Heart left ventricle (tissue), 13 donors: Measurements from ENCODE around the gene NOP56.

Experiments used
- POLR2A ChIP-seq, 2 donors: fragments of 450-650 bp; IDR thresholded peaks; one replicate each; pipeline ENCODE4 v1.6.1; 2017; ENCODE audit warnings: antibody characterized with exemption in 2 of 2, mild to moderate bottlenecking in 2 of 2, moderate library complexity in 2 of 2
- TF ChIP-seq, protein P1 (sequence below), 12 donors: fragments of 200-600 bp; sonication (generic) in 4 of 12; IDR thresholded peaks; one replicate each; pipeline versions ENCODE4 v1.5.0 to v1.8.0; 2018 to 2022; ENCODE audit warnings: antibody characterized with exemption in 12 of 12, mild to moderate bottlenecking in 5 of 12
- donor health status: ischemic (EF 13 %, LVEDD 7.1; RV severe dilation, severe dysfunction).
- donor health status: DM: no; HTN: yes; CAD: no.
- donor health status: DM: no; HTN: no; CAD: no.
- donor health status: ischemic (EF 25% LVEDD 6.9; RV normal size, moderate dysfunction).
- donor health status: ischemic (EF 25% LVEDD 5.7; RV mildly dilated, moderate dysfunction).
- donor health status: ischemic (EF 35%, LVEDD 5.7; RV mildly dilated, moderate dysfunction).
- donor health status: nonischemic (EF 11% LVEDD 7.7; RV severe dilation, severe dysfunction).
- donor health status: DM: yes; HTN: yes; CAD: no.
- donor health status: PGD.
- donor health status: ischemic (EF 29% LVEDD 5.4; RV normal size, mild dysfunction).
- donor health status: nonischemic (EF 23%, LVEDD 6.1; RV moderate dilation, normal function).

DNA sequence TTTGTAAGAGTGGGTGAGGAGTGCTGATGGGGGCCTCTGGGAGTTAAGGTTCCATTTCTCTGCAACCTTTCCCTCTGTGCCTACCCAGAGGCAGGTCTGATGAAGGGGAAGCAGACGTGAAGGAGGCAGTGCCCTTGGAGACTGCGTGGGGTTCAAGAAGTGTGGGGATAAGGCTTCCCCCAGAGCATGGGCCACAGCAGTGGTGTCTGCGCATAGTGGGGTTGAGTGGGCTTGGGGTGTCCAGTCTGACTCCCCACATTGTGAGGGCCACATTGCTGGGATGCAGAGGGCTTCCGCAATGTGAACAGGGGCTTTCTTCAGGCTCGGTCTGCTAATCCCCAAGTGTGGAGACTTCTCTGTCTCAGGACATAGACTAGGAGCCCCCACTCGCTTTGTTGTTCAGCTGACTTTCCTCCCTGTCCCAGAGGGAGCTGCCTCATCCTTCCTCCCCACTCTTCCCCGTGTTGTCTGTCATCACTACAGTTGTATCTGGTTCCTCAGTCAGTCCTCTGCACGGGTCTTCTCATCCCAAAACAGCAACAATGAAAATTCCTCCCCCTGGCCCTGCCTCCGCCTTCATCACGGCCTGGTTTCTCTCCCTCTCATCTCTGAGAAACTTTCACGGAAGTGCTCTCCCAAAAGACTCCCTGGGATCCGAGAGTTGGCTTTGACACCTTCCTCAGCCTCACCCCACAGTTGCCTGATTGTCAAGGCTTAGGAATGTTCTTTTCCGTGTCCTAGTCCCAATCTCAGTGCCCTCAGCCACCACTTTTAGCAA, 43.0 kb downstream of the NOP56 start:
- TF ChIP-seq POLR2A (IDR thresholded peaks at IDR 0.05): no peak
- TF ChIP-seq, protein P1, sequence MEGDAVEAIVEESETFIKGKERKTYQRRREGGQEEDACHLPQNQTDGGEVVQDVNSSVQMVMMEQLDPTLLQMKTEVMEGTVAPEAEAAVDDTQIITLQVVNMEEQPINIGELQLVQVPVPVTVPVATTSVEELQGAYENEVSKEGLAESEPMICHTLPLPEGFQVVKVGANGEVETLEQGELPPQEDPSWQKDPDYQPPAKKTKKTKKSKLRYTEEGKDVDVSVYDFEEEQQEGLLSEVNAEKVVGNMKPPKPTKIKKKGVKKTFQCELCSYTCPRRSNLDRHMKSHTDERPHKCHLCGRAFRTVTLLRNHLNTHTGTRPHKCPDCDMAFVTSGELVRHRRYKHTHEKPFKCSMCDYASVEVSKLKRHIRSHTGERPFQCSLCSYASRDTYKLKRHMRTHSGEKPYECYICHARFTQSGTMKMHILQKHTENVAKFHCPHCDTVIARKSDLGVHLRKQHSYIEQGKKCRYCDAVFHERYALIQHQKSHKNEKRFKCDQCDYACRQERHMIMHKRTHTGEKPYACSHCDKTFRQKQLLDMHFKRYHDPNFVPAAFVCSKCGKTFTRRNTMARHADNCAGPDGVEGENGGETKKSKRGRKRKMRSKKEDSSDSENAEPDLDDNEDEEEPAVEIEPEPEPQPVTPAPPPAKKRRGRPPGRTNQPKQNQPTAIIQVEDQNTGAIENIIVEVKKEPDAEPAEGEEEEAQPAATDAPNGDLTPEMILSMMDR (IDR thresholded peaks at IDR 0.05): no peak
